NCI-H2081 treated with DMSO at 0.1 percent for 48 hours (cell line): Measurements from ENCODE around the gene SLC7A9.

Source experiments
- DNase-seq: peaks from one replicate; lab custom pipeline; 2025; lab: John Stamatoyannopoulos, UW

Gene SLC7A9

GRCh38 chr19:32824916-32825608 is 44.5 kb downstream of the SLC7A9 start:
- no peak for DNase-seq

GRCh38 chr19:32824191-32824751 is 45.3 kb downstream of the SLC7A9 start:
- no peak for DNase-seq

DNA sequence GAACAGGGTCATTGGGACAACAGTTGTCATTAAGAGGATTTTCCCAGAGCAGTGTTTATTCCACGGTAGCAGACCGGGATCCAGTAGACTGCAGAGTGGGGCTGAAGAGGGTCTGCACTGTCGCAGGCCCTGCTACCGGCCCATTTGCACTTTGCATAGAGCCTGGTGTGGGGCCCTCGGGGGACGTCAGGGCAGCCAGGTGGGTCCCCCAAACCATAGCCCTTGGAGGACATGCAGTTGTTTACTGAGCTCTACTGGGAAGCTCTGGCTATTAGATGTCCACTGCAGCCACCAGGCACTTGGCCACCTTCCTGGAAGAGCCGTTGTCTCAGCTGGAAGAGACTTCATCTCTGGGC is 45.8 kb downstream of the SLC7A9 start:
- DNase-seq: no peak

GRCh38 chr19:32822916-32823746 is 46.4 kb downstream of the SLC7A9 start:
- no peak for DNase-seq

- DNase-seq: no peak
Observed at GRCh38 chr19:32819419-32820400, 49.9 kb downstream of the SLC7A9 start.

DNA sequence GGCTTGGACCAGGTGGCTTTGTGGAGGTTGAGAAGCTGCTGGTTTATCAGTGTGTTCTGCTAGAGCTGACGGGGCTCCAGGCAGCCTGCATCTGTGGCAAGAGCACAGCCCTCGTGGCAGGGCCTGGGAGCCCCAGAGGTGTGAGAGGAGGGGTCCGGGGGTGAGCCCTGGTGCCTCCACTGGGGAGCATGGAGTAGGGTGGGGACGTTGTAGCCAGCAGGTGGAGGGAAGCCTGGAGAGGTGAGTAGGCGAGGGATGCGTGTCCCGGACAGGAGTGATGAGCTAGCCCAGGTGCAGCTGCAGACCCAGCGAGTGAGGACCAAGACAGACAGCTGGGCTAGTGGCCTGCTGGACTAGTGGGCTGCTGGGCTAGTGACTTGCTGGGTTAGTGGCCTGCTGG is 51.0 kb downstream of the SLC7A9 start:
- DNase-seq: no peak

DNA sequence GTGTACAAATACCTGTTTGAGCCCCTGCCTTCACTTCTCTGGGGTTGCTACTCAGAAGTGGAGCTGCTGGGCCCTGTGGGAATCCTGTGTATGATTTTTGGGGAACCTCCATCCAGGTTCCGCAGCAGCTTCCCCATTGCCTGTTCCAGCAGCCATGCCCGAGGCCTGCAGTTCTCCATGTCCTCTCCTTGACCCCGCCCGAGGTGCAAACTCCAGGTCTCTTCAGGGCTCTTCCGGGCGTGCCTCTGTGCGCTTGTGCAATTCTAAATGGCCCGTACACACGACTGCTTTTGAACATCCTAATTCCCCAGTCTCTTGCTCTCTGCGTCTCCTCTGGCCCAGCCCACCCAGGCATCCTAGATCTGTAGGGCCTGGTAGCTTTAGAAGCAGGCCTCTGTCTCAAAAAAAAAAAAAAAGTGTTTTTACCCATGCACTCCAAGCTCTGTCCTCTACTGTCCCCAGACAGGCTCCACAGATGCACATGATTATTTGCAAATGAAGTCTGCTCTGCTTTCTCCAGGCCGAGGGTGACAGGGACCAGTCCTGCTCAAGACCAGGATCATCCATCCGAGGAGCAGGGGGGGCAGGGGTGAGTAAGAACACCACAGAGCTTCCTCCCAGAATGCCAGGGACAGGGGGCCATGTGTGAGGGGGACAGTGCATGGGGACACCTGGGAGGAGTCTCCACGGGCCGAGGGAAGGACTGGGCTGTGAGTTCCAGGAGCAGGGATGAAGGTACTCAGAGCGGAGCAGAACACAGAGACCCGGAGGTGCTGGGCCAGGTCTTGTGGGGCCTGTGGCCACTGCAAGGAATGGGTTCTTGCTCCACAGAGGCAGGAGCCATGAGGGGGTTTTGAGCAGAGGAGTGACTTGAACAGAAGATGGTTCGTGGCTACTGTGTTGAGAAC is 51.7 kb downstream of the SLC7A9 start:
- no peak for DNase-seq

DNA sequence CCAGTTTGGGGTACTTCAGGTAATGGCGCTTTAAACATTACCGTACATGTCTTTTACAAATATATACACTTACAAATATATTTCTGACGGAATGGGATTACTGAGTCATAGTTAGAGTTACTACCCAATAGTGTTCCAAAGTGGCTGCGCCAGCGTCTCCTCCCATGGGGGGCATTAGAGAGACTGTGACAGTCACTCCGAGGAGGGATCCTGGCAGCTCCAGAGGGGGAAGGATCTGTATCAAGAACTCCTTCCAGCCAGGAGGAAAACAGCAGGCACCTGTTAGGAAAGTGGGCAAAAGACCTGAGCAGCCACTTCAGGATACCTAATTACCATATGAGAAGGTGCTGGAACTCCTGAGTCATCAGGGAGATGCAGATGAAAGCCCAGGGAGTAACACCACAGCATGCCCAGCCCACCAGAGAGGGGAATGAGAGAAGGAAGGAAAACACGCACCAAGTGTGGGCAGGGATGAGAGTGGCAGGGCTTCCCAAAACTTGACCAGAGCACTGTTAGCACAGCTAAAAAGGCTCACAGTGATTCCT is 52.9 kb downstream of the SLC7A9 start:
- DNase-seq: no peak

- DNase-seq: no peak
Observed at GRCh38 chr19:32814624-32815023, 54.9 kb downstream of the SLC7A9 start.

DNA sequence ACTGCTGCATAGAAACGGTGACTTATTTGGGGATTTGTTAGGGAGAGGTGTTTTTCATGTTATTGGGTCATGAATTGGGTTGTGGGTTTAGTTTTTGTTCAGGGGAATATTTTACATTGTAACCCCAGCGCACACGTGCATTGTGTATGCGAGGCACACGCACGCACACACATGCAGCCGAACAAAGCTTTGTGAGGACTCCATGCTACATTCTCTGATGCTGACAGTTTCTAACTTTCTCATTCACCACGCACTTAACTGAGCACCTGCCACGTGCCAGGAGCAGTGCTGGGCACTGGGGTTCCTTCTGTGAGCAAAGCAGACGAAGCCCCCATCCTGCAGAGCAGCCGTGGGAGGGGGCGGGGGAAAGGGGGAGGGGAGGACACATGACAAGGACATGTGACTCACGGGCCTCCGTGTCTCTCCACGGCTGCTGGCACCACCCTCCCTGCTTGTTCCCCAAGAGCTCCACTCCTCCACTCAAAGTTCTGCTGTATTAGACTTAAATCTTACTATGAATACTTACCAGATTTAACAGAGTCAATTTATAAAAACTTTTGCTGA is 55.6 kb downstream of the SLC7A9 start:
- no peak for DNase-seq

DNA sequence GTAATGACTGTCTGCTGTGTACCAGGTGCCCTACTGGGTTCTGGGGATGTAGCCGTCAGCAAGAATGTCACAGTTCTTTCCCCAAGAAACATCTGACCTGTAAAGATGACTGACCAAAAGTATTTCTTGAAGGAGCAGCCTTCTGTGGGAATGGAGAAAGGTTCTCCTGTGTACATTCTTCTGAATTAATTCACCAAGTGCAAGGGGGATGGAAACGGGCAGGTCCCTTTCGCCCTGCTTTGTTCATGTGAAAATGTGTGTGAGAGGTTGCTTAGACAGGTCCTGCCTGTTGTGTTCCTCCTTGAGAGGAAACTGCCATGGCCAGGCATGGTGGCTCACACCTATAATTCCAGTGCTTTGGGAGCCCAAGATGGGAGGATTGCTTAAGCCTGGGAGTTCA is 57.0 kb downstream of the SLC7A9 start:
- DNase-seq: no peak

- DNase-seq: no peak
Observed at GRCh38 chr19:32812036-32812435, 57.5 kb downstream of the SLC7A9 start.

DNA sequence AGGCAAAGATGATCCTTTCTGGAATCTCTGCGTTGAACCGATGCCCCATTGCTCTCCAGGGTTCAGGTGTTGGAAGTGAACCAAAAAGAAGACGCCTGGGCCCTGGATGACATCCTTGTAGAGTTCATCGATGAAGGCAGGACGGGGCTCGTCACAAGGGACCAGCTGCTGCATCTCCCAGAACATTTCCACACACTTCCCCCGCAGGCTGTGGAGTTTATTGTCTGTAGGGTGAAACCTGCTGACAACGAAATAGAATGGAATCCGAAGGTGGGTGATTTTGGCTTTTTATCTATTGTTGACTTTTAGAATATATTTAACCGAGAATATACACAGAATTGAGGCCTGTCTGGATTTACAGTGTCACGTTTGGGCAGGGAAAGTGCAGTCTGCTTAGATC is 58.4 kb downstream of the SLC7A9 start:
- DNase-seq: no peak

DNA sequence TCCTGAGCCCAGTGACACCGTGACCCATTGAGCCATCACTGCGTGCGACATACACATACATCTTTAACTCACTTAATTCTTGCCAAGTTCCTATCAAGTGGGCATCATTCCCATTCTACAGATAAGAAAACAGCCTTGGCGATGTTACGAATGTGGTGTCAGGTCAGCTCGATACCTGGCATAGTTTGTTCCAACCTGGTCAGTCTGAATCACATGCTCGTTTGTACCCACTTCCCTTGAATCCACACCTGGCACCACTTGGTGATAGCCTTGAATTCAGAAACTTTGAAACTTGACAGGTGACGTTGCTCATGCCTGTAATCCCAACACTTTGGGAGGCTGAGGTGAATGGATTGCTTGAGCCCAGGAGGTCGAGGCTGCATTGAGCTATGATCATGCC is 59.1 kb downstream of the SLC7A9 start:
- no peak for DNase-seq

DNA sequence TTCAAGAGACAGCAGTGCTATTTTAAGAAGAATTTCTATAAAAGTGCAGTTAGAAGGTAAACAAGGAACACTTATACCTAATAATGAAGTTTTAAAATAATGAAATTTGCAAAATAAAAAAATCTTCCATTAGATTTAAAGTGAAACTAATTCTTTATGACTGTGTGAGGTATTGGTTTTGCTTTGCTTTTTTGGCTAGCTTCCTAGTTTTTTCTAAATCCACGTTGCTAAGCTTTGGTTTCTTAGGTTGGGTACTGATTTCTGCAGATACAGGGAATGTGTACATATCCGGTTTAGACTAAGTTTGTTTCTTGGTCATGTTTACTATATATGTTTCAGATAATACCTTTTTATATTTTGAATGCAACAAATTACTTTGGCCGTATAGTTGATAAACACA is 59.8 kb downstream of the SLC7A9 start:
- DNase-seq: no peak

GRCh38 chr19:32809254-32809653 is 60.3 kb downstream of the SLC7A9 start:
- no peak for DNase-seq

GRCh38 chr19:32808236-32808635 is 61.3 kb downstream of the SLC7A9 start:
- DNase-seq: no peak

GRCh38 chr19:32802840-32803239 is 66.7 kb downstream of the SLC7A9 start:
- no peak for DNase-seq

- DNase-seq: no peak
Observed at GRCh38 chr19:32800754-32801153, 68.8 kb downstream of the SLC7A9 start.

DNA sequence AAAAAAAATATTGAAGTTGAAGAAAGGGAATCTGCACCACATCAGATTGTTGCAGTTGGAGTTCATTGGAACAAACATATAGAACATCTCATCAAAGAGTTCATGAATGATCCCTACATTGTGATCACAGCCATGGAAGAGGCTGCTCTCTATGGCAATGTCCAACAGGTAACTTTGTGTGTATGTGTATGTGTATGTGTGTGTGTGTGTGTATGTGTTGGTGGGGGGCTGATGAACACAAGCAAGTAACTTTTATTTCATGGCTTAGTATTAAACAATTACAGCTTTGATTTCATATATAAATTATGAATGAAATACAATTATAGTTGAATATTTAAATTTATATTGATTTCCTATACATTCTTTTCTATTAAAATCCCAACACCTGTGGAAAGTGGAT is 69.4 kb downstream of the SLC7A9 start:
- DNase-seq: no peak
